DOHH2 (cell line): ENCODE results near the gene ANTXR1.

ENCODE experiments used
- H3F3A ChIP-seq: fragments of 200-600 bp; sonication (generic), shearing (Covaris generic); 2 replicates; pipeline ENCODE4 v1.6.0; 2016; ENCODE audit warnings: antibody characterized with exemption, mild to moderate bottlenecking; ENCODE audit not compliant: control insufficient read depth, insufficient read depth
- H3K27ac ChIP-seq: fragments of 200-600 bp; sonication (generic); 2 replicates; pipeline ENCODE4 v1.5.1; 2014; ENCODE audit warnings: low read depth, mild to moderate bottlenecking, low read length, moderate library complexity
- H3K27me3 ChIP-seq: fragments of 200-600 bp; sonication (generic); 2 replicates; pipeline ENCODE4 v1.6.1; 2014; ENCODE audit warnings: mild to moderate bottlenecking, low read length, mixed read lengths; ENCODE audit not compliant: control insufficient read depth
- H3K36me3 ChIP-seq: fragments of 200-600 bp; sonication (generic); 2 replicates; pipeline ENCODE4 v1.6.1; 2014; ENCODE audit warnings: mild to moderate bottlenecking, low read length, moderate library complexity, mixed read lengths; ENCODE audit not compliant: control insufficient read depth
- H3K4me1 ChIP-seq: fragments of 200-600 bp; sonication (generic); 2 replicates; pipeline ENCODE4 v1.6.1; 2014; ENCODE audit warnings: mild to moderate bottlenecking, low read length, mixed read lengths; ENCODE audit not compliant: control insufficient read depth
- H3K4me2 ChIP-seq: fragments of 200-600 bp; sonication (generic); 2 replicates; pipeline ENCODE4 v1.6.0; 2014; ENCODE audit warnings: mild to moderate bottlenecking, low read length, moderate library complexity
- H3K4me3 ChIP-seq: fragments of 200-600 bp; sonication (generic); 2 replicates; pipeline ENCODE4 v1.5.1; 2014; ENCODE audit warnings: mild to moderate bottlenecking, low read length, mixed read lengths
- H3K79me2 ChIP-seq: fragments of 200-600 bp; sonication (generic); 2 replicates; pipeline ENCODE4 v1.6.1; 2014; ENCODE audit warnings: mild to moderate bottlenecking, low read length, mixed read lengths; ENCODE audit not compliant: control insufficient read depth
- H3K9me2 ChIP-seq: fragments of 200-600 bp; sonication (generic); replicated peaks from 2 replicates; pipeline ENCODE4 v1.6.1; 2014; ENCODE audit warnings: mild to moderate bottlenecking, low read length, mixed read lengths; ENCODE audit not compliant: control insufficient read depth
- H3K9me3 ChIP-seq: fragments of 200-600 bp; sonication (generic); 2 replicates; pipeline ENCODE4 v1.6.1; 2014; ENCODE audit warnings: antibody characterized with exemption, low read length, mixed read lengths; ENCODE audit not compliant: control insufficient read depth, insufficient read depth
- H4K20me1 ChIP-seq: fragments of 200-600 bp; sonication (generic); 2 replicates; pipeline ENCODE4 v1.6.0; 2014; ENCODE audit warnings: low read depth, mild to moderate bottlenecking, antibody characterized with exemption, low read length, moderate library complexity; ENCODE audit not compliant: control insufficient read depth, insufficient read depth
- CTCF ChIP-seq: fragments of 200-600 bp; sonication (generic); IDR thresholded peaks from one replicate; pipeline ENCODE4 v1.5.1; 2014; ENCODE audit warnings: antibody characterized with exemption, mild to moderate bottlenecking, low read depth, low read length; ENCODE audit not compliant: poor library complexity, severe bottlenecking
- EZH2phosphoT487 ChIP-seq: fragments of 200-600 bp; sonication (generic); IDR thresholded peaks from 2 replicates; pipeline ENCODE4 v1.6.1; 2017; ENCODE audit warnings: borderline replicate concordance, mild to moderate bottlenecking, antibody characterized with exemption, low read length, moderate library complexity, mixed read lengths

ANTXR1 gene

GRCh38 chr2:69050802-69051201 lies 37.8 kb downstream of the ANTXR1 start:
- TF ChIP-seq CTCF (no peak), EZH2phosphoT487 (no peak)
- H3K27me3 ChIP-seq: peaks cover 7% of the 10 kb centered on the region; the same call in 1 of the 2 replicates
- no peaks in the 10 kb centered on the region for H3K9me3 ChIP-seq
- no peaks in the 10 kb centered on the region for H3F3A ChIP-seq
- no peak overlapping the region for H3K4me3 ChIP-seq
- no peak overlapping the region for H3K4me2 ChIP-seq
- no peaks in the 10 kb centered on the region for H3K36me3 ChIP-seq
- H3K9me2 ChIP-seq: no peaks in the 10 kb centered on the region
- no peak overlapping the region for H3K27ac ChIP-seq
- no peaks in the 10 kb centered on the region for H3K79me2 ChIP-seq
- H4K20me1 ChIP-seq: no peaks in the 10 kb centered on the region
- no peaks in the 10 kb centered on the region for H3K4me1 ChIP-seq

- Histone ChIP-seq H3K9me3 (no peaks in the 10 kb centered on the region), H3K36me3 (no peaks in the 10 kb centered on the region), H3K4me2 (no peak overlapping the region), H4K20me1 (no peaks in the 10 kb centered on the region), H3K27me3 (no peaks in the 10 kb centered on the region; the same call in 1 of the 2 replicates), H3K27ac (no peak overlapping the region), H3K4me3 (no peak overlapping the region), H3K79me2 (no peaks in the 10 kb centered on the region), H3F3A (no peaks in the 10 kb centered on the region), H3K4me1 (no peaks in the 10 kb centered on the region), H3K9me2 (no peaks in the 10 kb centered on the region)
- TF ChIP-seq EZH2phosphoT487 (no peak), CTCF (no peak)
Measured at GRCh38 chr2:69053416-69053965, 40.5 kb downstream of the ANTXR1 start.

GRCh38 chr2:69054431-69054830 lies 41.5 kb downstream of the ANTXR1 start:
- H3K36me3 ChIP-seq: no peaks in the 10 kb centered on the region
- H3K4me3 ChIP-seq: no peak overlapping the region
- no peak overlapping the region for H3K4me2 ChIP-seq
- H3K9me2 ChIP-seq: no peaks in the 10 kb centered on the region
- H3K27ac ChIP-seq: no peak overlapping the region
- H3K79me2 ChIP-seq: no peaks in the 10 kb centered on the region
- H3K27me3 ChIP-seq: no peaks in the 10 kb centered on the region; the same call in 1 of the 2 replicates
- TF ChIP-seq EZH2phosphoT487: no peak
- TF ChIP-seq CTCF: no peak
- H3K4me1 ChIP-seq: no peaks in the 10 kb centered on the region
- no peaks in the 10 kb centered on the region for H4K20me1 ChIP-seq
- H3F3A ChIP-seq: no peaks in the 10 kb centered on the region
- H3K9me3 ChIP-seq: no peaks in the 10 kb centered on the region
